Fibroblast of mammary gland (primary cell): ENCODE results near the gene SNCG.

Source experiments
- DNase-seq: peaks from one replicate; pipeline ENCODE4 v3.0.0-alpha.2; 2010; ENCODE audit warnings: low read depth
- H3K4me3 ChIP-seq: 2 replicates; pipeline ENCODE4 v1.5.1; 2011; ENCODE audit warnings: low read depth, mild to moderate bottlenecking, low read length, moderate library complexity; ENCODE audit not compliant: control insufficient read depth
- TF ChIP-seq, protein P1 (sequence below): conservative IDR thresholded peaks from 2 replicates; pipeline ENCODE4 v1.5.1; 2011; ENCODE audit warnings: low read depth, low read length, inconsistent platforms; ENCODE audit not compliant: control insufficient read depth, insufficient read depth

The SNCG gene

DNA sequence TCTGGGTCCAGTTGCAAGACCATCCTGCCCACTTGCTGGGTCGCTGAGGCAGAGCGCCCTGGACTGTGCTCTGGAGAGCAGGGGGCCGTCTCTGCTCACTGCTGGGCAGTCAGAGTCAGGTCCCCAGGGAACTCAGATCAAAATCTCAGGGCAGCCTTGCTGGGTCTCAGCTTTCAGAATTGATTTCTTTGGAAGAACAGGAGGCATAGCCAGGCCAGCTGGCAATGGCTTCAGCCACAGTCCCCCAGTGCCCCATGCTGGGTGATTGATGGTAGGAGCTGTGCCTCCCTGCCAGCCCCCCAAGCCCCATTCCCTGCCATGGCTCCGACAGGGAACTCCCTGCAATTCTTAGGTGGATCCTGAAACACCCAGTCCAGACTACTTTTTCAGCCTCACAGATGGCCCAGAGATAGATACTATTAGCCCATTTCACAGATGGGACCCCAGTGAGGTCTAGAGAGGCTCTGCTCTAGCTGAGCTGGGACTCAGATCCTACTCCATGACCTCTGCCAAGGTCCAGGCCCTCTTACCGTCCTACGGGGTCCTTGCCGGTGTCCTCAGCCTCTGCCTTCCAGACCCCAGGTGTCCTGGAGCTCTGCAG, 1.5 kb upstream of the SNCG start:
- TF ChIP-seq, protein P1, sequence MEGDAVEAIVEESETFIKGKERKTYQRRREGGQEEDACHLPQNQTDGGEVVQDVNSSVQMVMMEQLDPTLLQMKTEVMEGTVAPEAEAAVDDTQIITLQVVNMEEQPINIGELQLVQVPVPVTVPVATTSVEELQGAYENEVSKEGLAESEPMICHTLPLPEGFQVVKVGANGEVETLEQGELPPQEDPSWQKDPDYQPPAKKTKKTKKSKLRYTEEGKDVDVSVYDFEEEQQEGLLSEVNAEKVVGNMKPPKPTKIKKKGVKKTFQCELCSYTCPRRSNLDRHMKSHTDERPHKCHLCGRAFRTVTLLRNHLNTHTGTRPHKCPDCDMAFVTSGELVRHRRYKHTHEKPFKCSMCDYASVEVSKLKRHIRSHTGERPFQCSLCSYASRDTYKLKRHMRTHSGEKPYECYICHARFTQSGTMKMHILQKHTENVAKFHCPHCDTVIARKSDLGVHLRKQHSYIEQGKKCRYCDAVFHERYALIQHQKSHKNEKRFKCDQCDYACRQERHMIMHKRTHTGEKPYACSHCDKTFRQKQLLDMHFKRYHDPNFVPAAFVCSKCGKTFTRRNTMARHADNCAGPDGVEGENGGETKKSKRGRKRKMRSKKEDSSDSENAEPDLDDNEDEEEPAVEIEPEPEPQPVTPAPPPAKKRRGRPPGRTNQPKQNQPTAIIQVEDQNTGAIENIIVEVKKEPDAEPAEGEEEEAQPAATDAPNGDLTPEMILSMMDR: no peak
- DNase-seq: no peak

DNA sequence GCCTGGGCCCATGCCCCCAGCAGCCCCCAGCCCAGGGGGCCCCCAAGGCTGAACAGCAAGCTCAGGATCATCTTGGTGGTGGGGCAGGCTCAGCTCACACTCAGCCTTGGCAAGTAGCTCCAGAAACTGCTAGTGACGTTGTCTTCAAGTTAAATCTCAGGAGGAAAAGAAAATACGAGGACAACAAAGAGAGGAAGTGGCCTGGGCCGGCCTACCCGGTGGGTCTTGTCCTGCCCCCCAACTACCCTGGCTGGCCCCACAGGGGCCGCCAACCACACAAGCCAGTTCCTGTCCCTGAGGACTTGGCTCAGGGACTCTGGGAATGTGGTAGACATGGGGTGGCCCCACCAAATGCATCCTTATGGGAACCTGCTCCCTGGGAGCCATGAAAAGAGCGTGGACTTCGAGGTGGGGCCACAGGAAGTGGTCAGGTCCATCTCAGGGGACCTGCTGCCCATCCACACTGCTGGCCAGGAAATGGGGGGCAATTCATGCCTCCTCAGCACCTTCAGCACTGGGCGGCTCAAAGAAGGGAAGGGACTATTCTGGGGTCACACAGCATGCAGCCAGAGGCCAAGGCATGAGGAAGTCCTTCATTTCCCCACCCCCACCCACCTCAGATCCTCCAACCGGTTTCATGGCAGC, 806 bp upstream of the SNCG start, which contains the start of gene MMRN2:
Gene MMRN2 (minus strand): TSS at position 145 of the 645 bp plus-strand sequence. CDS start 74 bp downstream, at position 71.
- DNase-seq: no peak
- TF ChIP-seq, protein P1: no peak
- no peak within 1 kb of the TSS for H3K4me3 ChIP-seq

More for the DNA sequence above, 1.5 kb upstream of the SNCG start:
- no peak overlapping the region for H3K4me3 ChIP-seq

DNA sequence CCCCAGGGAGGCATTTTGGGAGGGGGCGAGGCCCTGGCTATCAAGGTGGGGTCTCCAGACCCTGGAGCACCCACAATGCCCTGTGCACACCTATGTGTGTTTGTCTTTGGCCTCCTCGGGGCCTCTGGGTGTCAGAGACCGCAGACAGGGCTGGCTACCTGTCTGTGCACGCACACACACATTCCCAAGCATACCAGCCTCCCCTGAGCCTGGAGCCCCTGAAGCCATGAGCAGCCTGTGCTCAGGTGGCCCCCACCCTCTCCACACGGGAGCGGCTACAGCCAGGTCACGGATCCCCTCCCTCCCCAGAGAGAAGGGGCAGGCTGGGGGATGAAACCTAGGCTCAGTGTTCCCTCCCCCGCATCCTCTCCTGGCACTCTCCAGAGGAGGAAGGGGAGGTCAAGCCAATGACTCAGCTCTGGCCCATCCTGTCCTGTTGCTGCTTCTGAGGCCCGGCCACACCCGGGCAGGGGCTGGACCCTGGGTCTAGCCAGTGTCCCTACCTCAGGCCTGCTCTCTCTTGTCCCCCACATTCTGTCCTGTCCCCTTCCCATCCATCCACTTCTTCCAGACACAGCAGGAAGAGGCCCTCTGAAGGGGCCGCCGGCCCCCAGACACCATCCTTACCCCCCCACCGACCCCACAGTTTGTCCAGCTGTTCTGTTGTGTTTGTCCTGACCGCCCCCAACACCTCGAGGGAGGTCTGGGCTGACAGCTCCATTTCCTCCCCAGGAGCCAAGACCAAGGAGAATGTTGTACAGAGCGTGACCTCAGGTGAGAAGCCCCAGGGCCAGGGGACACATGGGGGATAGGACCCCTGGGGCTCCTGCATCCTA, 720 bp downstream of the SNCG start:
- H3K4me3 ChIP-seq: peak overlapping the region; percentile 4
- peak; percentile 85 for DNase-seq
- TF ChIP-seq, protein P1: no peak

DNA sequence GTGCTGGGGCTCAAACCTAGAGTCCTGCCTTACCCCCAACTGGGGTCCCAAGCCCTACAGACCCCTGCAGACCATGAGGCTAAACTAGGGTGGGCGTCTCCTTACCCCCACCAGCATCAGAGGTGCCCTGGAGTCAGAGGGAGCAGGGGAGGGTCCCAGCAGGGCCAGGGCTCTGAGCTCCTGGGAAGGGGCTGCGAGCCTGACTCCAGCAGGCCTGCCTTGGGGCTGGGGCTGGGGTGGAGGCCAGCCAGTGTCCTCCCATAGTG, 1.3 kb downstream of the SNCG start:
- TF ChIP-seq, protein P1: no peak
- no peak overlapping the region for H3K4me3 ChIP-seq
- no peak for DNase-seq

DNA sequence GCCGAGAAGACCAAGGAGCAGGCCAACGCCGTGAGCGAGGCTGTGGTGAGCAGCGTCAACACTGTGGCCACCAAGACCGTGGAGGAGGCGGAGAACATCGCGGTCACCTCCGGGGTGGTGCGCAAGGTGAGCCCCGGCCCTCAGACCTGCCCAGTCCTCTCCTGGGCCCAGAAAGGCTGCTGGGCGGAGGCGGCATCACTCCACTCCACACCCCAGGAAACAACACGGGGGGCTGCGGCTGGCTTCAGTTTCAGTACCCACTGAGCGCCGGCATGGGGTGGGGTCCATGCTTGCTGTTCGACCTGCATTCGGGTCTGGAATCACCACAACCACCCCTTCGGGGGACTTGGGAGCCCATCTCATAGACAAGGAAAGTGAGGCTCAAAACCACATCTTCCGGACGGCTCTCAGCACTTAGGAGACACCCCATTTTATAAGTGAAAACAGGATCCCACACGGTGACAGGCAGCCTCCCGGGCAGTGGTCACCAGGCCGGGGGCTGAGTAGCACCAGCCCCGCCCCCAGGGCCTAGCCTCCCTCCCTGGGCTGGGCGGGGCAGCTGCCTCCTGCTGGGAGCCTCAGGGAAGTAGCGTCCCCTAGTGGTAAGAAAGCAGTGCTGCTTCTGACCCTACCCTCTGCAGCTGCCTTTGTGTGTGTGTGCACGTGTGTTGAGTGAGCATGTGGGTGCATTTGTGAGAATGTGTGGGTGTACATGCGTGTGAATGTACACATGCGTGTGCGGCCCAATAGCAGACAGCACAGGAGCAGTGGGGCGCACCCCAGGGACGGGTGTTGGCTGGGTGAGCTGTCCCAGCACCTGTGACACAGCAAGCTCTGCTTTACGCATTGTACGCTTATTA, 1.8 kb downstream of the SNCG start:
- TF ChIP-seq, protein P1: peak; percentile 99
- H3K4me3 ChIP-seq: no peak overlapping the region
- peak; percentile 78 for DNase-seq

DNA sequence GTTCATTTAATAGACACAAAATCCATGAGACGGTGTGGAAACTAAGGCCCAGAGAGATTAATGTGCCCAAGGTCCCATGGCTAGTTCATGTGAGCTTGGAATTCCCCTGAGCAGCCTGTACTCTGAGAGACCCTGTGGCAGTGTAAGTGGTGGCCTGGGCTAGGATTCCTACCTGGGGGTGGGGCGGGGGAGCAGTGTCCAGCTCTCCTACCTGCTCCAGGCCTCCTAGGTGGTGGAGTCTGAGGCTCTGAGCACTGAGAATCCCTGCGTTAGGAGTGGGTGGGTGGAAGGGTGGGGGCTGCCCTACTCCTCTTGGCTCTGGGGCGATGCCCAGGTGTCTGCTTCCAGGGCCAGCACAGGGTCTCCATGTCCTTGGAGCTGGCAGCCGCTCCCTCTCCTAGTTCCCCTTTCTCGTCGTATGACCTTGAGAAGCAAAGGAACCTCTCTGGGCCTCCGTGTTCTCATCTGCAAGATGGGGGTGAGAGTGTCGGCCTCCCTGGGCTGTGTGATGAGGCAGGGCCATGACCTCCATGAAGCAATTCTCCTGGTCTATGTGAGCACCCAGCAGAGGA, 2.5 kb downstream of the SNCG start:
- TF ChIP-seq, protein P1: no peak
- H3K4me3 ChIP-seq: no peak overlapping the region
- no peak for DNase-seq
